Epithelial cell of esophagus (primary cell): ENCODE measurements around the gene TBXAS1.
"Not testable (repeated sequence)": the region's sequence is repeated elsewhere in the genome, so short reads cannot be mapped to it uniquely, and the experiment has no call there.

Source experiments
- DNase-seq: peaks from one replicate; pipeline ENCODE4 v3.0.0; 2010; ENCODE audit warnings: low read depth
- H3K4me3 ChIP-seq: 2 replicates; pipeline ENCODE4 v1.5.1; 2011; ENCODE audit warnings: mild to moderate bottlenecking, low read length, control low read depth
- TF ChIP-seq, protein P1 (sequence below): IDR thresholded peaks from 2 replicates; pipeline ENCODE4 v1.5.1; 2011; ENCODE audit warnings: low read depth, mild to moderate bottlenecking, low read length, control low read depth, inconsistent platforms; ENCODE audit not compliant: insufficient read depth; ENCODE audit errors: missing control alignments

The TBXAS1 gene

DNA sequence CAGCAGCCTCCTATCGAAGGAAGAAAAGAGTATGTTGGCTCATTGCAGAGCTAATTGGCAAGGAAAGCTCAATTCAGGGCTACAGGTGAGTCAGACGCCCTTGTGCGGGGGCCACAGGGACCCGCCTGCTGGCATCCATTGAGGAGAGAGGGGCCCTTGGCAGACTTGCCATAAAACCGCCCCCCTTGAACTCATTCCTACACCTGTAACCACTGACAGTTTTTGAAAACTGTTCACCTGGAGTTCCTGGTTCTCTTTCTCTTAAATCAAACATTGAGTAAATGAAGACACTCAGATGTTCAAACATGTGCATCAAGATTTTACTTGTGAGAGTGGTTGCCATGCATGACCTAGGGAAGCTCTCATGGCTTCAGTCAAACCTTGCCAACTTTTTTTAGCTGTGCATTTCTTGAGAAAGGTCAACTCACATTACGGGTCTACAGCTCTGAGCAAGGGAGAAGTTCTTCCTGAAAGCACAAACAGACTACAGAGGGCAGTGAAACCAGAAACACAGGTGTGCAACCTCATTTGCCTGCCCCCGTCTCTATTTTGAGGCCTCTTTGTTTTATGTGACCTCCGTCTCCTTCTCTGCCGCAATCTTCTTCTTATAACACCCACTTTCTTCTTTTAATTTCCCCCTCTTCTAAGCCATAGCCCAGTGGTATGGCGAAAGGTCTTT, 87.8 kb downstream of the TBXAS1 start:
- DNase-seq, result no peak
- H3K4me3 ChIP-seq, result no peak overlapping the region
- TF ChIP-seq, protein P1, sequence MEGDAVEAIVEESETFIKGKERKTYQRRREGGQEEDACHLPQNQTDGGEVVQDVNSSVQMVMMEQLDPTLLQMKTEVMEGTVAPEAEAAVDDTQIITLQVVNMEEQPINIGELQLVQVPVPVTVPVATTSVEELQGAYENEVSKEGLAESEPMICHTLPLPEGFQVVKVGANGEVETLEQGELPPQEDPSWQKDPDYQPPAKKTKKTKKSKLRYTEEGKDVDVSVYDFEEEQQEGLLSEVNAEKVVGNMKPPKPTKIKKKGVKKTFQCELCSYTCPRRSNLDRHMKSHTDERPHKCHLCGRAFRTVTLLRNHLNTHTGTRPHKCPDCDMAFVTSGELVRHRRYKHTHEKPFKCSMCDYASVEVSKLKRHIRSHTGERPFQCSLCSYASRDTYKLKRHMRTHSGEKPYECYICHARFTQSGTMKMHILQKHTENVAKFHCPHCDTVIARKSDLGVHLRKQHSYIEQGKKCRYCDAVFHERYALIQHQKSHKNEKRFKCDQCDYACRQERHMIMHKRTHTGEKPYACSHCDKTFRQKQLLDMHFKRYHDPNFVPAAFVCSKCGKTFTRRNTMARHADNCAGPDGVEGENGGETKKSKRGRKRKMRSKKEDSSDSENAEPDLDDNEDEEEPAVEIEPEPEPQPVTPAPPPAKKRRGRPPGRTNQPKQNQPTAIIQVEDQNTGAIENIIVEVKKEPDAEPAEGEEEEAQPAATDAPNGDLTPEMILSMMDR, result no peak

DNA sequence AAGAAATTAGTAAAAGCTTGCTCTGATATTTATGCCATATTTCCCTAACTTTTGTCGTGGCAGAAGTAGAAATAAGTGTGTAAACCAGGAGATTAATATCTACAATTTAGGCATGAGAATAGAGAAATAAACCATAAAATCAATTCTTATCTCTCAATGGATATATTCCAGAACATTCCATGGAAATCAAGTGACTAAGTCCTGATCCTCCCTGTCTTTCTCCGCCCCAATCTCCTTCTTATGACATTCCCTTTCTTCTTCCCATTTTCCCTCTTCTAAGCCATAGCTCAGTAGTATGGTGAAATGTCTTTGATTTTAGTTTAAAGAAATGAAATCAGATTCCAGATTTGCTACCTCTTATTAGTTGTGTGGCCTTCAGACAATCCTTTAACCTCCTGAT, 88.8 kb downstream of the TBXAS1 start:
- H3K4me3 ChIP-seq, result no peak overlapping the region
- no peak for DNase-seq
- TF ChIP-seq, protein P1, result no peak

DNA sequence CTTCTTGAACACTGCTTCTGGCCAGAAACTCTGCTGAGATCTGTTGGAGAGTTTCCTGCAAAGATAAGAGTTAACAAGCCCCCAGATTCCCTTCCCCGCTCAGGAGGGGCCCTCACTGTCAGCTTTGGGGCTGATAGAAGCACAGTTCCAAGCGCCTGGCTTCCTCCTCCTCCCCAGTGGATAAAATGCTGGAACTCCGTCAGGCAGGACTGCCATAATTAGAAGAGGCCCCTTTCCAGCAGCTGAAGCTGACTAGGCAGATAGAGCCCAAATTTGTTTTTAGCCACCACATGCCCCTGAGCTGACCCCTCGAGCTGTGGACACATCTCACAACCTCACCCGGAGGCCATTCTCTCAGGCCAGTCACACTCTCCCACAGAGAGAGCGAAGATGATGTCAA, 89.4 kb downstream of the TBXAS1 start:
- TF ChIP-seq, protein P1, result no peak
- H3K4me3 ChIP-seq, result no peak overlapping the region
- no peak for DNase-seq

DNA sequence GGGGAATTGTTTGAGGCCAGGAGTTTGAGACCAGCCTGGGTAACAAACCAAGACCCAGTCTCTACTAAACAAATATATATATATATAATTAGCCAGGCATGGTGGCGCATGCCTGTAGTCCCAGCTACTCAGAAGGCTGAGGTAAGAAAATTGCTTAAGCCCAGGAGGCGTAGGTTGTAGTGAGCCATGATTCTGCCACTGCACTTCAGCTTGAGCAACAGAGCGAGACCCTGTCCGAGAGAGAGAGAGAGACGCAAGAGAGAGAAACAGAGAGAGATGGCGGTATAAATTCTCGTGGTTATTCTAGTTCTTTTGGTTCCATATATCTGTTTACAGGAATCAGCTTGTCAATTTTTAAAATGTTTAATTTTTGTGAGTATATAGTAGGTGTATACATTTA, 94.0 kb downstream of the TBXAS1 start:
- DNase-seq, result no peak
- TF ChIP-seq, protein P1, result no peak
- no peak overlapping the region for H3K4me3 ChIP-seq

DNA sequence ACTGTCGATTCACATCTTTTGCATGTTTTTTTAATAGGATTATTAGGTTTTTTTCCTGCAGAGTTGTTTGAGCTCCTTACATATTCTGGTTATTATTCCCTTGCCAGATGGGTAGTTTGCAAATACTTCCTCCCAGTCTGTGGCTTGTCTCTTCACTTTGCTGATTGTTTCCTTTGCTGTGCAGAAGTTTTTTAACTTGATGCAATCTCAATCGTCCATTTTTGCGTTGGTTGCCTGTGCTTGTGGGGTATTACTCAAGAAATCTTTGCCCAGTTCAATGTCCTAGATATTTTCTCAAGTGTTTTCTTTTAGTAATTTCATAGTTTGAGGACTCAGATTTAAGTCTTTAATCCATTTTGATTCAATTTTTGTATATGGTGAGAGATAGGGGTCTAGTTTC, 95.4 kb downstream of the TBXAS1 start:
- TF ChIP-seq, protein P1, result no peak

DNA sequence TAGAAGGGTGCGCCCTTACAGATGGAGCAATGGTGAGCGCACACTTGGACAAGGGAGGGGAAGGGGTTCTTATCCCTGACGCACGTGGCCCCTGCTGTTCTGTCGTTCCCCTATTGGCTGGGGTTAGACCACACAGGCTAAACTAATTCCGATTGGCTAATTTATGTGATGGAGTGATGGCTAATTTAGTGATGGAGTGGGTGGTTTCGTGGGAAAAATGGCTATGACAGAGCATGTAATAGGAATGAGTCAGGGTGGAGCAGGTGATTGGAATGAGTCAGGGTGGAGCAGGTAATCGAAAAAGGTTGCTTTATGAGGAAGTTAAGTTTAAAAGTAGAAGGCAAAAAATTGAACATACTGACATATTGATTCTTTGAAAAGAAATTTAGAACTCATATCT, 100.2 kb downstream of the TBXAS1 start:
- peak; percentile 71 for DNase-seq
- not testable (repeated sequence) for H3K4me3 ChIP-seq

More for the DNA sequence above, 95.4 kb downstream of the TBXAS1 start:
- no peak for DNase-seq
- H3K4me3 ChIP-seq, result no peak overlapping the region

DNA sequence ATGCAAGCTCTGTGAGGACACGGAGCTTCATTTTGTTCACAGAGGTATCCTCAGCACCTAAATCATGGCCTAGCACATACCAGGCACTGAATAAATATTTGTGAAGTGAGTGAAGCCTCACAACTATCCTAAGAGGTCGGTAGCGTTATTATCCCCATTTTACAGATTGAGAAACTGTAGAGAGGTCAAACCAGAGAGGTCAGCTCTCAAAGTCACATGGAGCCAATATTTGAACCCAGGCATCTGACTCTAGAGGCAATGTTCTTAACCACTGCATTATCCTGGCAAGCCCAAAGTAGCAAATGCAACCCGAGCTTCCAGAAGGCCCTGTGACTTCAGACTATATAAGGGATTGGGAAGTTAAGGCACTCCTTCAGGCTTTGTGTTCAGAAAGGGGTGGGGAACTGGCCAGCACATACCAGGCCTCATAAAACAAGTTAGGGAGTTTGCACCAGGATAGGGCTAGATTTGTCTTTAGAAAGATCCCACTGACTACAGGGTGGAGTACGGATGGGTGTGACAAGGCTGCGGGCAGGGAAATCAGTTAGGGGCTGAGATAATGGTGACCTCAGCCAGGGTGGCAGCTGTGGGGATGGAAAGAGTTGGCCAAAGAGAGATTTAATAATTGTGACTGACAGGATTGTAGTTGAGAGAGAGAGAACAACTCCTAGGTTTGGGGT, 101.4 kb downstream of the TBXAS1 start:
- TF ChIP-seq, protein P1, result no peak
- H3K4me3 ChIP-seq, result no peak overlapping the region
- no peak for DNase-seq
